PC-9 (cell line): ENCODE results near the gene ECSCR.

Experiments
- EZH2 ChIP-seq: fragments of 200-600 bp; sonication (generic); IDR thresholded peaks from 2 replicates; pipeline ENCODE4 v1.8.0; 2017; ENCODE audit warnings: antibody characterized with exemption, low read depth
- TF ChIP-seq, protein P1 (sequence below): fragments of 200-600 bp; sonication (generic); conservative IDR thresholded peaks from 2 replicates; pipeline ENCODE4 v1.6.1; 2017; ENCODE audit warnings: mixed run types, antibody characterized with exemption, mild to moderate bottlenecking, moderate library complexity

DNA sequence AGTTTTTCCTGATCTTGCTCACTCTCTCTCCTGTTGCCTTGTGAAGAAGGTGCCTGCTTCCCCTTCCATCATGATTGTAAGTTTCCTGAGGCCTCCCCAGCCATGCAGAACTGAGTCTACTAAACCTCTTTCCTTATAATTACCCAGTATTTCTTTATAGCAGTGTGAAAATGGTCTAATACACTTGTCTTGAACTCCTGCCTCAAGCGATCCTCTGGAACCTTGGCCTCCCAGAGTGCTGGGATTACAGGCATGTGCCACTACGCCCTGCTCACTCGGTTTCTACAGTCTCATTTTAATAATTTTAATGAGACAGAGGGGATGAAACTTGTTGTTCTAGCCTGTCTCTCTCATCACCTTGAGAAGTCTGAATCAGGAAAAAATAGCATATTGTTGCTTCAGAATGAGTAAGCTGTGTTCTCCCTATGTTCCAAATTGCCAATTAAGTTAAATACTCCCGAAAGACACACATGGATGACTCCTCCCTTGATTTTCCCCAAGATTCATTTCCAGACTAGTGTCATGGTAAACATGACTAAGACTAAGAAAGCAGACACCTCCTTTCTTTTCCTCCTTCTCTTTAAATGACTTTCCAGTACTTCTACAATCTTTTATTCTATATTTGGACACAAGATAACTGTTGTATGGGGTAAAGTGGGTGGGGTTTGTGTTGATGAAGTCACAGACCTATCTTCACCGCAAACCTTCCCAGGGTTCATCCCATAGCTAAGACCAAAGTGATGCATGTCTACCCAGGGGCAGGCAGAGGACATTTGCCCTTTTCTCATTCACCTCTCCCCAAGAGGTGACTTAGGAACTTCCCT is 15.4 kb downstream of the ECSCR start:
- TF ChIP-seq, protein P1, sequence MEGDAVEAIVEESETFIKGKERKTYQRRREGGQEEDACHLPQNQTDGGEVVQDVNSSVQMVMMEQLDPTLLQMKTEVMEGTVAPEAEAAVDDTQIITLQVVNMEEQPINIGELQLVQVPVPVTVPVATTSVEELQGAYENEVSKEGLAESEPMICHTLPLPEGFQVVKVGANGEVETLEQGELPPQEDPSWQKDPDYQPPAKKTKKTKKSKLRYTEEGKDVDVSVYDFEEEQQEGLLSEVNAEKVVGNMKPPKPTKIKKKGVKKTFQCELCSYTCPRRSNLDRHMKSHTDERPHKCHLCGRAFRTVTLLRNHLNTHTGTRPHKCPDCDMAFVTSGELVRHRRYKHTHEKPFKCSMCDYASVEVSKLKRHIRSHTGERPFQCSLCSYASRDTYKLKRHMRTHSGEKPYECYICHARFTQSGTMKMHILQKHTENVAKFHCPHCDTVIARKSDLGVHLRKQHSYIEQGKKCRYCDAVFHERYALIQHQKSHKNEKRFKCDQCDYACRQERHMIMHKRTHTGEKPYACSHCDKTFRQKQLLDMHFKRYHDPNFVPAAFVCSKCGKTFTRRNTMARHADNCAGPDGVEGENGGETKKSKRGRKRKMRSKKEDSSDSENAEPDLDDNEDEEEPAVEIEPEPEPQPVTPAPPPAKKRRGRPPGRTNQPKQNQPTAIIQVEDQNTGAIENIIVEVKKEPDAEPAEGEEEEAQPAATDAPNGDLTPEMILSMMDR, result no peak
- TF ChIP-seq EZH2, result no peak
